ENCODE data around the gene SVIL.
"Not testable (repeated sequence)": the region's sequence is repeated elsewhere in the genome, so short reads cannot be mapped to it uniquely, and the experiment has no call there.

The SVIL gene

DNA sequence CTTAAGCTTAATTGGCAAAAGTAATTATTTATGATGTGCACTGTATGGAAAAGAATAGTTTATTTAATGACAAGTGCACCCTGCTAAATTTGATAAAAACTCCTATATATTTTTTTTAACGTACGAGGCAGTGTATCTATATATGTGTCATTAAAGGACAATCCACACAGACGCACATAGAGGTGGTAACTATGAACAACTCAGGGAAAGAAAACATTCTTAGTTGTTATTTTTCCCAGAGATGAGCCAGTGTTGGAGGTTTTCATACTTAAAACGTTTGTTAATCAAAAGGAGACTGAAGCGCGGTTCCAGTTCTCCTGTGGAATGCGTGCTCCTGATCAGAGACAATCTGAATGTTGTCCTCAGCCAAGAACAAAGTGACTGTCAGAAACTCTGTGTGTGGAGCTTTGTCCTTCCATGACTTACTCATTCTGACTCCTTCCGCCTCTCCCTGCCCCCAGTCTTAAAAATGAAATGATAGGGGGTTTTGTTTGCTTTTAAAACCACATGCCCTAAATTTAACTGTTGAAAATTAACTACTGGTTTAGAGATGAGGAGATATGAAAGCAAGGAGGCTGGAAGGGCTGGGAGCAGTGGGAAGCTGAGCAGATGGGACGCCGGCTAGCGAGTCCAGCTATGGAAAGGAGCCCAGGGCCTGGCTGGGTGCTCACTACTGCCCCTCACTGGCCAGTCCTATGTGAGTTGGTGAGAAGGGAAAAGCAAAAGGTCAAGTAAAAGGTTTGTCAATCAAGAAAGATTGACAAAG lies 99.6 kb downstream of the SVIL start:
- DNase-seq, result no peak

DNA sequence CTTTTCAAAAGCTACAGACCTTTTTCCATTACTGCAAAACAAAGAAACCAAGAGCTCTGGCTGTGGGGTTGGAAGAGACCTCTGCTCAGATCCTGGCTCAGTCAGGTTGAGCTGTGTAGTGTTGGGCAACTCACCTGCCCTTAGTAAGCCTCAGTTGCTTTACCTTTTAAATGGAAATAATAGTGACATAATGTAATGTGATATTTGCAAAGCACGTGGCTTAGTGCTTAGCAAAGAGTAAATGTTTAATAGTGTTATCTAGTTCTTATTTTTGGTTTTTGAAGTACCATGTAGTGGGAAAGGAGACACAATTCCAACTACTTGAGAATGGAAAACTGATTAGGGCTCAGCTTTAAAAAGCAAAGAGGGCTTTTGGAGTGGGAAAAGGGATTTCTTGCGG lies 100.2 kb downstream of the SVIL start:
- no peak for DNase-seq

DNA sequence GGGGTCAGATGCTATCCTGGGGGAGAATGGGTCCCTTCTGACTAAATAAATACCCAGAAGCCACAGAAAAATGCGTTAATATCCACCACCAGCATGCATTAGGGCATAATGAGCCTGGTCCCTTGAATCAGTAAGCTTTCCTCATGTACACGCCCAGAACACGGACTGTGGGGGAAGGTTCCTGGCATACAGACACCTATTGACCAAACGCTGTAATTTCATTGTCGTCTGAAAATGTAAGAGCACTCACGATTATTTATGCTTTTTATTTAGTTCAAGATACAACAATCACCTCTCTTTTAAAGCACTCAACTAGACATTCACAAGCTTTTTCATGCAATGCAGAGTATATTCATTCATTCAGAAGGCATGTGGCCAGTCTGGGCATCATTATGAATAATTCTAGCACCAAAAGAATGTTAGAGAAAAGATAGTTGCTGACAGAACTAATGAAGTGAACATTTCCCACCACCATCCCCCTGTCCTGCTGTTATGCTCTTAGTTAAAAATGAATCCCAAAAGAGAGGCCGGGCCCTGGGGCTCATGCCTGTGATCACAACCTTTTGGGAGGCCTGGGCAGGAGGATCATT lies 101.0 kb downstream of the SVIL start:
- no peak for DNase-seq

DNA sequence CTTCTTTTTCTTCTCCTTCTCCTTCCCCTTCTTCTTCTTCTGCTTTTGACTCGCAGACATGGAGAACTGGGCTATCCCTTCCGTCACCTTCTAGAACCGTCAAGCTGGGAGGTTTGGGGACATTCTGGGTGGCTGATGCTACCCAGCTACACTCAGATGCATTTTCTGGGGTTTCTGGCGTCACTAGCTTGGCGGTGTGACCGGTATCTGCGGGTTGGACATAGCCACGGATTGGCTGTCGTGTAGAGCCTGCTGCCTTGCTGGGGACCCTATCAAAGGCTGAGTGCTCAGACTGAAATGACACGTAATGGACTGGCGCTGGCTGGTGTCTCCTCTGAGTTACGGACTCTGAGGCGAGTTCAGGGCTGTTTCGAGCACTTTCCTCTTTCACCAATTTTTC lies 101.7 kb downstream of the SVIL start:
- DNase-seq, result peak; percentile 25

DNA sequence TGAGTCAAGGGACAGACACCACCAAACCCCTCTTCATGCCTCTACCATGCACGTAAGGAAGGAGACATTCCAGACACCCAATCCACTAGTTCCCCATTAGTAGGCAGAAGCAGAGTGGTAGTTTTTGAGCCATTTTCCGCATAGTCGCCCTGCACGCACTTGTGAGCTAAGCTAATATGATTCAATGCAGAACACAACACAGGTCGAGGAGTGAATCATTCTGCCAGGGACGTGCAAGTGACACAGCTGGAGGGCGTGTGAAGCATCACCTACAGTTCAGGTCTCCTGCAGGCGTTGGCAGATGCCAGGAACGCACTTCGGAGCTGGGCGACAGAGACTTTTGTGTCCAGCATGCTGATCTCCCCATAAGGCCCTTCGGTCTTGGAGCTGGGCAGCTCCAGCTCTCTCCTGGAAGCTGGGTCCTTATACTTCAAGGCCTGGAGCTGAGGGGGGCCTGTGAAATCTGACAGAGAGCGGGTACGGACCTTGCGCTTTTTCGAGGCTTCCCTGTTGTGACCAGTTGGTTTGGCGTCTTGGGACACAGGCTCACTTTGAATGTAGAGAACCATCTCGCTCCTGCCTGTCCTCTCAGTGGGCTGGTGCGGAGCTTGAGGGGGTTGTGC lies 102.4 kb downstream of the SVIL start:
- DNase-seq, result no peak

DNA sequence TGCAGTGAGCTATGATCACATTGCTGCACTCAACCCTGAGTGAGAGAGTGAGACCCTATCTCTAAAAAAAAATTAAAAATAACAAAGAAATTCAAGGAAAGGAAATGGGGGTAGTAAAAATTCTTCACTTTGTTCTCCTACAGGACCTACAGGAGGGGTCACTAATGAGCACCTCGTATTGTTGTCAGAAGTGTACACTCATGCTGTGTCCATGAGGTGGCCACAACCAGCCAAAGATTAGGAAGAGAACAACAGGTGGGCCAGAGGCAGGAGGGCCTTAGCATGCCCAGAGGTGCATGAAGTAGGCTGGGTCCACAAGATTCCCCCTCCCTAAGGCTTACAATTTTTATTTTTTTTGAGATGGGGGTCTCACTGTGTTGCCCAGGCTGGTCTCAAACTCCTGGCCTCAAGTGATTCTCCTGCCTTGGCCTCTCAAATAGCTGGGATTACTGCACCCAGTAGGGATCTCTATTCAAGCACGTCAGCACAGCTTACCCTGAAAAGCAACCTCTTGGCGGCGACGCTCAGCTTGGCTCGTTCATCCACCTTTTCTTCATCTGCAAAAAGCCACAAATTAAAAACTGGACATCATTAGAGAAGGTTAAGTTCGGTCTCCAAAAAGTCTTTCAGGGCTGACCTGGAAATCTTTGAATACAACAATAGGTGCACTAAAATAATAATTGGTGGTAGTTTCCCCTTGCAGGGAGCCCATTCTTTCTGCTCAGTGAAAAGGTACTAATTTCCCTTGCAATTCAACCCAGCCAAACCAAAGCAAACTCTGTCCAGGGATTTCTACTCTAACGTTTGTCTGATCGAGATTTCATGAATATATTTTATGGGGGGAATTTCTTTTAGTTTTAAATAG lies 104.4 kb downstream of the SVIL start:
- no peak for DNase-seq

DNA sequence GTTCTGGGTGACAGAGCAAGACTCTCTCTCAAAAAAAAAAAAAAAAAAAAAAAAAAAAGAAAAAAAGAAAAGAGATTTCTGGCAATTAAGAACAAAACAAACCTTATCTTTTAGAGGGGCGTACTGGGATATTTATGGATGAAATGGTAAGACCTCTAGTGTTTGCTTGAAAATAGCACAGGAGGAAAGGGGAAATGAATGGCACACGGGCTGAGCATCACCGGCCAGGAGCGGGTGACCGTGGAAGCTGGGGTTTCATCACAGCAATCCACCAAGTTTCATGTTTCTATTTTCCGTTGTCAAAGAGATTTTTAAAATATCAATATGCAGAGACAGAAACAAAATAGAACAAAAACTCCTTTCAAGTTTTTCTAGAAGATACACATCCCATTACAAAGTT lies 105.6 kb downstream of the SVIL start:
- DNase-seq, result peak; percentile 48

DNA sequence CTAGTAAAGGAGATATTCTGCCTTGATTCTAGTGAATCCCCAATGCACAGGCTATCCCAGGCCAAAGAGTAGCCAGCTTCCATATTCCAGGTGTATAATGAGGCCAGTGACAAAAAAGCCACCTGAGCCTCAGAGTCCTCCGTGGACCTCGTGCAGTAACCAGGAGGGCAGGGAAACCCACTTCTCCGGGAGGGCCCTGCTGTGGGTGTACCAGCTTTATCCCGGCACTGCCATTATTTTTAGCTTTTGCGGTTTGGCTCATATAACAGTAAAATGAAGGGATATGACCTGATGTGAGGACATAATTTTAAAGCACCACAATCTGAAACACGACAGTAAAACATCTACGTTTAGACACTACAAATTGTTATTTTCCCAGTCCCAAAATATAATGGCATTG lies 109.0 kb downstream of the SVIL start:
- DNase-seq, result no peak

DNA sequence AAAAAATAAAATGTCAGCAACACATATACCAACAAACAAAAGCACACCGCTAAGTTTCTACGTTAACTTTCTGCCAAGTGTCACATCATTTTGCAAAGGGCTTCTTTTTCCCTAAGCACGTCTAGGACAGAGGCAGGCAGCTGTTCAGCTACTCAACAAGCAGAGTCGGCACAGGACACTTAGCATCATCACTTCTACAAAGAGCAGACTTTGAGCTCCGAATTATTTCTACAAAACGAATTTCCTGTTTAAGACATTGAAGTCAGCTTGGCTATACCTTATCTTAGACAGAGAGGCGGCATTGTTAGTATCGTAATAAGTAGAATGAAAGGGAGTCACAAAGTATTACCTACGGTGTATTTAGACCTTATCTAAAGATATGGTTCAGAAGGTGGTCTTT lies 110.1 kb downstream of the SVIL start:
- DNase-seq, result no peak

DNA sequence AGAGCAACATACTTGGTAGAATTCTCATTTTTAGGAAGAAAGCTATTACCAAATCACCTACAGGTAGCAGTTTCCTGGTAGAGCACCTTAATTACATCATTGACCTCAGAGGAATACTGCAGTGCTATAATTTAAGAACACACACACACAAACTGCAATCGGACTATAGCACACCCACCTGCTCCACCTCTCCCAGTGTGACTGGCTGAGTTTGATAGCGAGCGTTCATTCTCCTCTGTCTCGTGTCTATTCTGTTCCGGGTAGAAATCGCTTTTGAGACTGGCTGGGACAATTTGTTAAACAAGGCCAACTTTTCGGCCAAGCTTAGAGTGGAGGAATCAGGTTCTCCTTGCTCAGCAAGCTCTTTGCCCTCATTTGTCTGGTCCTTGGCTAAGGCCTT lies 110.5 kb downstream of the SVIL start:
- DNase-seq, result no peak

DNA sequence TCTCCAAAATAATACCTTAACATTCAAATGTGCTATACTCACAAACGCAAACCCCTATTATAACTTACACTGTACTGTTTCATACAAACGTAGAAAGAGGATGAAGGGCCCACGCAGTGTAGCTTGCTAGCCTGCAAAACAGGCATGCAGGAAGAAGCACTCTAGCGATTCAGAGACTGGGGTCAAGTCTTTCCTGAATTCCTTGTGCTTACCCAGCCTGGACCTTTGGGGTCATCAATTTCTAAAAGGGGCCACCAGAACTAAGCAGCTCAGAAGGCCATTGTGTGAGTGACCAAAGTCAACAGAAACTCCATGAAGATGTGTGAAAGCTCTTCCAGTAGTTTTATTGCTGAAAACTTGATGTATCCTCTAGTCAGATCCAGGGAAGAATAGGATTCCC lies 111.9 kb downstream of the SVIL start:
- no peak for DNase-seq

DNA sequence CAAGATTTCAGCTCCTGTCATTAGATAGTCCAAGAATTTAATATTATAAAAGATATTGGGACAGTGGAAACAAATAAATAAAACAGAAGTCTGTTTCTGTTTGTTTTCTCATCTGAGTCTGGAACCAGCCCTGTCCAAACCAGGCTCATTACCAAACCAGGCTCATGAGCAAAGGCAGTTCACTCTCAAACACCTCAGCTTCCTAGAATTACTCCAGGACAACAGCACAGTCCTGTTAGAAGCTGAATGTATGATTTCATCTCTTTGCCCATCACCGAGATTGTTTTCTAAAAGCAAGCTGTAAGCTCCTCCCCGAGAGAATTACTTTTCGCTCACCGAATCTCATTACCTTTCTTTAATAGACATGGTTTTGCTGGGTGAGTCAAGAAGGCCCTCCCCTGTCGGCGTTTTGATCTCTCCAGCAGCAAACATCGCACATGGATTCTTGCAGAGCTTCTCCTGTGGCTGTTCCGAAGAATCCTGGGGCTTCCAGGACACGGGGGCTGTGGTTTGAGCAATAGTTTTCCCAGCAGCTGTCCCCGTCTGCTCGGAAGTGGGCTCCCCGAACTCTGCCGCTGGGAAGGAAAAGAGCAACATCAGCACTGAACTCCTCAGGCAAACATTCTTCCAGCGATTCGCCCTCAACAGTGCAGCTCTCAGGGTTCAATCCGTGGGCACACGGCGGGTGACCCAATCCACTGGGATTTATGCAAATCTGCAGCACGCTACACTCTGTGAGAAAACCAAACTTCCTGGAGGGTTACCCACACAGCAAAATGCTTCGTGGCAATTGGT lies 112.5 kb downstream of the SVIL start:
- no peak for DNase-seq

DNA sequence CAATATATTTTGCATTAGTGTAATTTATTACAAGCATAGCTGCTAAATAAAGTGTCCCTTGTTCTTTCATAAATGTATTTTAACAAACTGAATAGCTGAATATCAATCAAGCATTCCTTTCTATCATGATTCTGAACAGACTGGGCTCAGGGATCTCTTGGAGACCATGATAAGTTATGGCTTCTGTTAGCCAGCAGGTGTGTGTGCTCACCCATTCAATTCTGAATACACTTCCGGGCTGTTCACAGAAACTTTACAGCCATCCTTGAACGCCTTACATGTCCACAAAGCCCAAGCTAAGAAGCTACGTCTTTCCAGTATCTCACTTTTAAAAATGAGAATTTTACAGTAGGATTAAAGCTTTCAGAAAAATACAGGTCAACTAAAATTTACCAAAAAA lies 115.1 kb downstream of the SVIL start:
- DNase-seq, result no peak

DNA sequence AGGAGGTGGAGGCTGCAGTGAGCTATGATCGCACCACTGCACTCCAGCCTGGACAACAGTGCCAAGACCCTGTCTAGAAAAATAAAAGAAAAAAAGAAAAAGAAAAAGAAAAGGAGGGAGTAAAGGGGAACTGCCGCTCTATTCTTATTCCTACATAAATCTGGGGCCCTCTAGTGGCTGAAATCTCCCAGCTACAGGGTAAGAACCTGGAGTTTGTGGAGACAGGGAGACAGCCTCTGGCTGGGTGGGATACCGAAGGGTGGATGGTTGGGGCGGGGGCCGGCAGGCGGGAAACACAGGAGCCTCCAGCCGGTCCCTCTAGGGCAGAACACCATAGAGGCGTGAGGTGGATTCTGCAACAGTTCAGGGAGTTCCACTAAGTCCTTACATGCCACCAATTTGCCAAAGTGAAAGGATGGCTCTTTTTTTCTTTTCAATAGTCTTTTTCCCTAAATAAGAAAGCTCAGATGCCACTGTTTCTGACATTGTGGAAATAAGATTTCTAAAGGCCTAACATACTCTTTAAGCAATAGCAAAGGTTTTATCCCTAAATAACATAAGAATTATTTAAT lies 117.3 kb downstream of the SVIL start:
- peak; percentile 29 for DNase-seq

DNA sequence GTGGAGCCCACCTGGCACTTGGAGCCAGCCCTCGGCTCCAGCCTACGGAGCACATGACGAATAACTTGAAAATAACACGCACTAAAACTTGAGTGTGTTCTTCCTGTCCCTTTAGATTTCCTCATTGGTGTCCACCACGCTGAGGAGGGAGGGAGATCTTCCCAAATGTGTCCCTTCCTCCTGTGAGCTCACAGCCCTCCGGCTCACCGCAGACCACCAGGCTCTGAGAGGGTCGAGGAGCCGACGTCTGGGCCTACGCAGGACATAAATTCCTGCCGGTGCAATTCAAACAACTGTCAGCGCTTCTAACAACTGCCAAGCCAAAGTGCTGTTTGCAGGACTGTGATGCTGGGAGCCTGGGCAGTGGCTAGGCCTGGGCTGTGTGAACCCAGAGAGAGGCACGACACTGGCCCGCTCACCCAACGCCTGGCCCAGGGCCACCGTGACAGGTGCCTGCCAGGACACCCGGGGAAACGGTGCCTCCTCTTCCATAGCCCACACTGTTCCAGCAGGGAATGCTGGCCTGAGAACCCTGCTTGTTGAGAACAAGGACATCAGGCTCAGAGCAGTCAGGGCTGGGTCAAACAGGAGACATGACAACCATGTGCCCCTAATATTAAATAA lies 118.3 kb downstream of the SVIL start:
- DNase-seq, result not testable (repeated sequence)

DNA sequence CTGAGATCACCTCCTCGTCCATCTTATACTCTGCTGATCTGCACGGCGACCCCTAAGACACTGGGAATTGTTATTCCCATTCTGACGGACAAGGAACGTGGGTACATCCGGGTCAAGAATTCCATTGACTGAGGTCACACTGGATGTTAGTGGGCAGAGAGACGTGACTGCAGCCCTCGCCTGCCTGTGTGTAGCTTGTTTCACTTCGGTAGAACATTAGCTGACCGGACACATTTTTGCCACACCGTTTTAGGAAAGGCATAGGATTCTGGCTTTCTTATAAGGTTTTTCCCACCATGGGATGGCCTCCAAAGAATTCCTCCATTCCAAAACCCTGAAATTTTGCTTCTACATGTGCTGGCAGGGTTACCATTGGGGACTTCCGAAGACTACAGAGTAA lies 118.9 kb downstream of the SVIL start:
- not testable (repeated sequence) for DNase-seq

DNA sequence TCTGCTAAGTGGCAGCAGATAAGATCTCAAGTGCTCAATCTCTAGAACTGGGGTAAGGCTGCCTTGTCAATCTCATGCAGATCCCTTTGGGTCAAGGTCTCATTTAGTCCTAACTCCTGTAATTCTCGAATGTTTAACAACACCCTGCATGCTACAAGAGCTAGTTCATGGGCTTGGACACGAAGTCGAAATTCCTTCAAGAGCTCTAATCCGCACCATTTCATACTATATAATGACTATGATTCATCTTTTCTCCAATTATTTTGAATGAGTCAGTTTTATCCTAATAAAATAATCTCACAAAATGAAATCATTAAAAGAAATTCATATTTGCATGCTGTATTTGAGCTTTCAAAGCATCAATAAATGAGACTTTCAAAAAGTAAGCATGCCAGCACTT lies 119.7 kb downstream of the SVIL start:
- not testable (repeated sequence) for DNase-seq

DNA sequence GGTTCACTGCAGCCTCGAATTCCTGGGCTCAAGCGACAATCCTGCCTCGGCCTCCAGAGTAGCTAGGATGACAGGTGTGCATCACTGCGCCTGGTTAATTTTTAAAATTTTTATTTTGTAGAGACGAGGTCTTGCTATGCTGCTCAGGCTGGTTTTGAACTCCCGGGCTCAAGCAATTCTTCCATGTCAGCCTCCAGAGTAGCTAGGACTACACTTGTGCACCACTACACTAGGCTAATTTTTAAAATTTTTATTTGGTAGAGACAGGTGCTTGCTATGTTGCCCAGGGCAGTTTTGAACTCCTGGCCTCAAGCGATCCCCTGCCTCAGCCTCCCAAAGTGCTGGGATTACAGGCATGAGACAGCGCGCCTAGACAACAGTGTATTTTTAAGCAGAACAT lies 120.5 kb downstream of the SVIL start:
- DNase-seq, result no peak

DNA sequence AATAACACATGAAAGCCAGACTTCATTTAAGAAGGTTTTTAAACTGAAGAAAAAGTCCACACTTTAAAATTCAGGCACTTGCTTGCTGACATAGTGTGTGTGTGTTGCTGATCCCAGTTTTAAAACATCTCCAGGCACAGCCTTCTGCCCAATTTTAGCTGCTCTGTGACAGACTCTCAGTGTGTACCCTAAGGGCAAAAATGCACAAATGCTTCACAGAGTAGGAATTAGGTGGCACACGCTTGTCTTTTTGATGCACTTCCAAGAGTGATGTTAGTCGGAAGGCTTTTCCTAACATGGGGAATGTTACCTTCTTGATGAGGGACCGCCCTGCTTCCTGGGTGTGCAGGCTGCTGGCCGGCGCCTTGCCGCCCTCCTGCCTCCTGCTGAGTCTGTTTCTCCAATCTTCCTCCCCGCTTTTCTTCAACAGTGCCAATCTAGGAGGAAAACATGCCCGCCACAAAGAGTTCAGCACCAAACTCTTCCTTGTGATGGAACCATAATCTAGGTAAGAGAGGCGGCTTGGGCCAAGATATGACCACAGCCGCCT lies 122.3 kb downstream of the SVIL start:
- no peak for DNase-seq

DNA sequence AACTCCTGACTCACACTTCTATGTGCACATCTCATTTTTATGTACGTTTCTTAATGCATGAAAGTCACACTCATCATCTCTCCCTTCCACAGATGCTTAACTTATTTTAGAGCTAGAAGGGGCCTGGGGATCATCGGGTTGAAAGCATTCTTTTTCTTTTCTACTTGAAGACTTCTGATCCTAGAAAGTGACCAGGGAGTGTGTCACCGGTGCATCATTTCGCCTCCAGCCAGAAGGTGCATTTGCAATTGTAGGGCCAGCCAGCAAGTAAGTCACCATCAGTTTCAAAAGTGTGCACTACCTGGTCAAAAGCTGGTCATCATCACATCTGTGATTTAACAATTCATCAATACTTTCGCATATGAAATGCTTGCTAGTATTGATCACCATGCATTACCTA lies 123.0 kb downstream of the SVIL start:
- not testable (repeated sequence) for DNase-seq

DNA sequence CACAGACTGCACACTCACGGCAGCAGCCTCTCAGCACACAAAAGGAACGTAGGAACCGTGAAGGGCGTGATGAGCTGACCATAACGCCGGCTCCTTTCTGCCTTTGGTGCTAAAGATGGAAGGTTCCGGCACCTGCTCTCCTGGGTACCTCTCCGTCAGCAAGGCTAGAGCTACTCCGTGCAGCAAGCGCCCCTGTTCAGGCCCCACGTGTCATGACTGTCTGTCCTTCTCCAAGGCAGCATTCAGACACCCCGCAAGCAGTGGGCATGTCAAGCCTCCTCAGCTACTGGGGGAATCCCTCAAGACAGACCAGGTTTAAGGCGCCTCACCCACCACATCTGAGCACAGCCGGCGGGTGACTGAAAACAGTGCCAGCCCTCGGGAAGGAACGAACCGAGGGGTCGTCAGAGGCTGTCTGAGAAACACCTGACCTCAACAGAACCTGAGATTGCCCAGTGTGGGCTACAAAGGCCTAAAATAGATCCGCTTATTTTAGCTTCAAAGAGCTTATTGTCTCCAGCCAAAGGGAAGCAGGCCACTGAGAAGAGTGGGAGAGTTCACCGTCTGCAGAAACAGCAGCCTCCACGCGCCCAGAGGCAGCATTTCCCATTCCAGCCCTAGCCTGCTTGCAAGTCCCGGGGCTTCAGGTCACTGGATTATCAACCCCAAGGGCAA lies 124.2 kb downstream of the SVIL start:
- DNase-seq, result not testable (repeated sequence)

Data from MV-4-11 (cell line).